ENCODE data around the gene SMIM20. TPM values are rescaled to one million over a fixed set of nuclear protein-coding genes. Genes with fewer than 3 reads are reported as not detected.

Gene SMIM20
- total RNA-seq, 1 experiment from 2014 or later: 20.1 TPM

GRCh38 chr4:25976780-25977179 is 62.8 kb downstream of the SMIM20 start:
- Mint-ChIP-seq H3K9me3 (ENCODE audit: unreplicated experiment) (no peaks in the 10 kb centered on the region), H3K4me1 (ENCODE audit: low read depth, unreplicated experiment) (no peaks in the 10 kb centered on the region), H3K36me3 (ENCODE audit: insufficient read depth, unreplicated experiment) (no peaks in the 10 kb centered on the region), H3K27me3 (ENCODE audit: insufficient read depth, unreplicated experiment) (no peaks in the 10 kb centered on the region), H3K27ac (ENCODE audit: unreplicated experiment) (no peak overlapping the region), H3K4me3 (ENCODE audit: unreplicated experiment) (no peak overlapping the region)
- H3K4me3 ChIP-seq (ENCODE audit: low read depth, low read length): no peak overlapping the region
- ChIA-PET POLR2A (no interaction called here), CTCF (no interaction called here)
- no peaks in the 10 kb centered on the region for H3K4me1 ChIP-seq
- no peak for TF ChIP-seq CTCF (IDR thresholded peaks at IDR 0.05; ENCODE audit: insufficient read depth in 1 of 2, low read depth in 1 of 2, low read length in 1 of 2, severe bottlenecking in 1 of 2, unreplicated experiment in 1 of 2)
- H3K36me3 ChIP-seq (ENCODE audit: control insufficient read depth, insufficient read depth, low read length): no peaks in the 10 kb centered on the region
- no peak for DNase-seq
- no peaks in the 10 kb centered on the region for H3K27me3 ChIP-seq (replicated peaks; ENCODE audit: control insufficient read depth, insufficient read depth, low read length)
- intact Hi-C loops (cut with micrococcal nuclease; ENCODE audit: unreplicated experiment): no loop called here
- H3K9me3 ChIP-seq: no peaks in the 10 kb centered on the region
- BruUV-seq (replicated peaks): no TSS peak

DNA sequence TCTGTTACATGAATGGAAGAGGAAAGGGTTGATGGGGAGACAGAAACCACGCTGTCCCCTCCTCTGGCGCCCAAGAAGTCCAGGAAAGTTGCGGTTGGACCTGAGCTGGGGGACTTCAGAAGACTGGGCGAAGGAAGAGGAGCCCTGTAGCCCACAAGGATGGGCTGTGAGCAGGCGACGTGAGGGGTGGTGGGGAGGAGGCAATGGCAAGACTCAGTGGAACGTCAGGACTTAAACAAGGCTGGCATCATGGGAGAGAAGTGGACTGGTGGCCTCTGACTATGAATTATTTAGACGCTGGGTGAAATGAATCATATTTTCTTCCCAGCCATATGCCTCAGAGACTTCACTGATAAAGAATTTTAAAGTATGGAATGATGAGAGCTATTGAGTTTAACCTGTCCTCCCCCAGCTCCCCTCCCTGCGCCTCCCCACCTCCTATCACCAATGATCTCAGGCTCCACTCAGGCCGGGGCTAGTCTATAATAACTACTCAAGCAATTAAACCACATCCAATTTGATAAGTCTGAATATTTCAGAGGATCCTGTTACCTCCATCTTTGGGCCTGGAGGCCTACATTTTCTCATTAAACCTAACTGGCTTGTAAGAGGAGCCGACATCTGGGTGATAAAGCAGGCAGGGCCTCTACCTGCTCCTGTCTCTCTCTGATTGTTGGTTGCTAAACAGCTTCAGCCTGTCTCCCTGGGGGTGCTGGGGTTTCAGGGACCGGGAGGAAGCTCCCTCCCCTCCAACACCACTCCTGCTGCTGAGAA is 63.6 kb downstream of the SMIM20 start:
- H3K27me3 ChIP-seq (replicated peaks; ENCODE audit: control insufficient read depth, insufficient read depth, low read length): no peaks in the 10 kb centered on the region
- TF ChIP-seq CTCF (IDR thresholded peaks at IDR 0.05; ENCODE audit: insufficient read depth in 1 of 2, low read depth in 1 of 2, low read length in 1 of 2, severe bottlenecking in 1 of 2, unreplicated experiment in 1 of 2): no peak
- no peaks in the 10 kb centered on the region for H3K36me3 Mint-ChIP-seq (ENCODE audit: insufficient read depth, unreplicated experiment)
- H3K9me3 Mint-ChIP-seq (ENCODE audit: unreplicated experiment): no peaks in the 10 kb centered on the region
- no peak overlapping the region for H3K4me3 Mint-ChIP-seq (ENCODE audit: unreplicated experiment)
- CTCF ChIA-PET: no interaction called here
- BruUV-seq (replicated peaks): no TSS peak
- H3K27me3 Mint-ChIP-seq (ENCODE audit: insufficient read depth, unreplicated experiment): no peaks in the 10 kb centered on the region
- H3K27ac Mint-ChIP-seq (ENCODE audit: unreplicated experiment): no peak overlapping the region
- no peak overlapping the region for H3K4me3 ChIP-seq (ENCODE audit: low read depth, low read length)
- no peak for DNase-seq
- H3K36me3 ChIP-seq (ENCODE audit: control insufficient read depth, insufficient read depth, low read length): no peaks in the 10 kb centered on the region
- intact Hi-C loops (cut with micrococcal nuclease; ENCODE audit: unreplicated experiment): no loop called here
- H3K4me1 ChIP-seq: no peaks in the 10 kb centered on the region
- POLR2A ChIA-PET: no interaction called here
- H3K4me1 Mint-ChIP-seq (ENCODE audit: low read depth, unreplicated experiment): no peaks in the 10 kb centered on the region
- no peaks in the 10 kb centered on the region for H3K9me3 ChIP-seq

DNA sequence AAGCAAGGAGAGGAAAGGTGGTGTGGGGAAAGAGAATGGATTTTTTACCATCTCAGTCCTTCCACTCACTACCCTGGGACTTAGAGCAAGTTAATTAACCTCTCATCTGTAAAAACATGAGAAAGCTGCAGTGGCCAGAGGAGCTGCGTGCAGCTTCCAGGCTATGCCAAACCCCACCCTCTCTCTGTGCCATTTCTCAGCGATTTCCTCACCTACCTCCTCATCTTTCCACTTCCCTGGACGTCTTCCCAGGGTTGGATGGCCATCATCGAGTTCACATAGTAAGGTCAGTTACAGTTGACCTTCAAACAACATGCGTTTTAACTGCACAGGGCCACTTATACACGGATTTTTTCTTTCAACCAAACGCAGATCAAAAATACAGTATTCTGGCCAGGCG is 64.3 kb downstream of the SMIM20 start:
- no peak for TF ChIP-seq CTCF (IDR thresholded peaks at IDR 0.05; ENCODE audit: insufficient read depth in 1 of 2, low read depth in 1 of 2, low read length in 1 of 2, severe bottlenecking in 1 of 2, unreplicated experiment in 1 of 2)
- H3K9me3 Mint-ChIP-seq (ENCODE audit: unreplicated experiment): no peaks in the 10 kb centered on the region
- BruUV-seq (replicated peaks): no TSS peak
- ChIA-PET POLR2A (no interaction called here), CTCF (no interaction called here)
- DNase-seq: no peak
- intact Hi-C loops (cut with micrococcal nuclease; ENCODE audit: unreplicated experiment): no loop called here
- Histone ChIP-seq H3K9me3 (no peaks in the 10 kb centered on the region), H3K4me1 (no peaks in the 10 kb centered on the region), H3K27me3 (replicated peaks; ENCODE audit: control insufficient read depth, insufficient read depth, low read length) (no peaks in the 10 kb centered on the region), H3K4me3 (ENCODE audit: low read depth, low read length) (no peak overlapping the region), H3K36me3 (ENCODE audit: control insufficient read depth, insufficient read depth, low read length) (no peaks in the 10 kb centered on the region)
- H3K27ac Mint-ChIP-seq (ENCODE audit: unreplicated experiment): no peak overlapping the region
- H3K4me3 Mint-ChIP-seq (ENCODE audit: unreplicated experiment): no peak overlapping the region
- H3K27me3 Mint-ChIP-seq (ENCODE audit: insufficient read depth, unreplicated experiment): no peaks in the 10 kb centered on the region
- H3K4me1 Mint-ChIP-seq (ENCODE audit: low read depth, unreplicated experiment): no peaks in the 10 kb centered on the region
- H3K36me3 Mint-ChIP-seq (ENCODE audit: insufficient read depth, unreplicated experiment): no peaks in the 10 kb centered on the region

Other genes starting within 250 kb of the SMIM20 start
- 15.3 and 15.7 TPM in 2 replicates for gene SEL1L3, start 51.2 kb upstream of the SMIM20 start, total RNA-seq (2022)